HEK293 (cell line): ENCODE results near the gene TNFAIP8L2.

Source experiments
- ATF2 ChIP-seq: fragments of 450-650 bp; formaldehyde crosslinking; IDR thresholded peaks from 2 replicates; pipeline ENCODE4 v1.5.1; 2016; ENCODE audit warnings: missing biosample characterization, missing genetic modification characterization, low read depth
- CTCF ChIP-seq: fragments of 450-650 bp; formaldehyde crosslinking; IDR thresholded peaks from 2 replicates; pipeline ENCODE4 v1.5.1; 2016; ENCODE audit warnings: missing biosample characterization, missing genetic modification characterization
- ELK4 ChIP-seq: IDR thresholded peaks from 2 replicates; pipeline ENCODE4 v1.6.1; 2011; ENCODE audit warnings: mild to moderate bottlenecking, low read depth, low read length, borderline replicate concordance
- SCRT2 ChIP-seq: fragments of 450-650 bp; formaldehyde crosslinking; IDR thresholded peaks from 2 replicates; pipeline ENCODE4 v1.5.1; 2016; ENCODE audit warnings: missing biosample characterization, missing genetic modification characterization
- SP7 ChIP-seq: fragments of 450-650 bp; formaldehyde crosslinking; IDR thresholded peaks from 2 replicates; pipeline ENCODE4 v1.5.1; 2016; ENCODE audit warnings: missing biosample characterization, missing genetic modification characterization
- YY1 ChIP-seq: fragments of 450-650 bp; formaldehyde crosslinking; IDR thresholded peaks from 2 replicates; pipeline ENCODE4 v1.5.1; 2018; ENCODE audit warnings: missing biosample characterization, missing genetic modification characterization
- ZFHX2 ChIP-seq: fragments of 450-650 bp; formaldehyde crosslinking; conservative IDR thresholded peaks from 2 replicates; pipeline ENCODE4 v1.5.1; 2016; ENCODE audit warnings: missing biosample characterization, missing genetic modification characterization
- ZNF146 ChIP-seq: fragments of 450-650 bp; formaldehyde crosslinking; IDR thresholded peaks from 2 replicates; pipeline ENCODE4 v1.5.1; 2016; ENCODE audit warnings: missing biosample characterization, missing genetic modification characterization
- ZNF148 ChIP-seq: fragments of 450-650 bp; formaldehyde crosslinking; IDR thresholded peaks from 2 replicates; pipeline ENCODE4 v1.5.0; 2017; ENCODE audit warnings: missing biosample characterization, missing genetic modification characterization, borderline replicate concordance
- ZNF426 ChIP-seq: fragments of 450-650 bp; formaldehyde crosslinking; IDR thresholded peaks from 2 replicates; pipeline ENCODE4 v1.5.1; 2017; ENCODE audit warnings: missing biosample characterization, missing genetic modification characterization, mild to moderate bottlenecking, inconsistent platforms, moderate library complexity
- ZNF658 ChIP-seq: fragments of 450-650 bp; formaldehyde crosslinking; IDR thresholded peaks from 2 replicates; pipeline ENCODE4; 2016; ENCODE audit warnings: missing biosample characterization, missing genetic modification characterization

GRCh38 chr1:151131701-151132334, 24.6 kb upstream of the TNFAIP8L2 start:
- TF ChIP-seq SP7 (tag by site-specific recombination) (no peak), ATF2 (tag by site-specific recombination) (no peak), CTCF (tag by site-specific recombination) (no peak), SCRT2 (tag by site-specific recombination) (no peak), ELK4 (no peak), YY1 (no peak), ZNF658 (tag by site-specific recombination) (no peak), ZNF426 (tag by site-specific recombination) (no peak), ZNF148 (tag by site-specific recombination) (no peak), ZNF146 (tag by site-specific recombination) (no peak), ZFHX2 (tag by site-specific recombination) (no peak)
